T-helper 9 cell (primary cell): ENCODE results near the gene PTGDS.
"Not testable (repeated sequence)": the region's sequence is repeated elsewhere in the genome, so short reads cannot be mapped to it uniquely, and the experiment has no call there.

Experiments
- DNase-seq: peaks from one replicate; pipeline ENCODE4 v3.0.0-alpha.2; 2020

The PTGDS gene

GRCh38 chr9:136992819-136993369, 15.6 kb downstream of the PTGDS start:
- DNase-seq: no peak

GRCh38 chr9:136994180-136994887, 17.0 kb downstream of the PTGDS start:
- DNase-seq: no peak

DNA sequence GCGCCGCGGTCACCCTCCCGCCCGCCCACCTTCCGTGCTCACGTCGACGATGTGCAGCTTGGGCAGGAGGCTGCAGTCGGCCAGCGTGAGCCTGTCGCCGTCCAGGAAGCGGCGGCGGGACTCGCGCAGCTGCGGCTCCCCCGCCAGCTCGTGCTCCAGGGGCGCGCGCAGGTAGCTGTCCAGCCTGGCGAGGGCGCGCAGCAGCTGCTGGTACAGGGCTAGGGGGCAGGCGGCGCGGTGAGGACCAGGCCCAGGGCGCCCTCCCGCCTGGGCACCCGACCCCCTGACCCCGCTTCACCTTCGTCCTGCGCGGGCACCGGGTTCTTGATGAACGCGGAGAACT, 17.6 kb downstream of the PTGDS start:
- no peak for DNase-seq

GRCh38 chr9:136995362-136995761, 18.1 kb downstream of the PTGDS start:
- DNase-seq: no peak

DNA sequence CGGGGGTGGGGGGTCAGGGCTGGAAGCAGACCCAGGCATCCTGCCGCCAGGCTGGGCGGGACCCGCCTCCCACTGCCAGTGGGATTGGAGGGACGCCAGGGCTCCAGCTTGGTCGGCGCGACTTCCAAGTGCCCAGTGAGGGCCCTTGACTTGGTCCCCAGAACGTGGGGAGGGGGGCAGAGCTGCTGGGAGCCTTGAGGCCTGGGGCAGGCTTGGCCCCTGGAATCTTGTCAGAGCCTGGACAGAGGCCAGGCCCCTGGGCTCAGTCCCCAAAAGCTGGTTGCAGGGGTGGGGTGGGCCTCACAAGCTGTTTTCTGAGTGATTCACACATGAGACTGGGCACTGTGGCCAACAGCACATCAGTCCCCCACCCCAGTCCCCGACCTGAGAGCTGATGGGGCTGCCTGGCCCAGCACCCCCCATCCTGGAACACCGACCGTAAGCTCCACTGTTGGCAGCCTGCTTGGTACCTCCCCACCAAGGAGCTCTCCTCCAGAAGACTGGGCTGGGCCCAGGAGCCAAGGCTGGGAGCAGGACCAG, 18.5 kb downstream of the PTGDS start:
- DNase-seq: no peak

GRCh38 chr9:136996361-136997292, 19.3 kb downstream of the PTGDS start, which contains the start of gene CLIC3:
Gene CLIC3 (minus strand): TSS chr9:136996568. CDS start chr9:136996543, 25 bp downstream.
- DNase-seq: peak; percentile 36

DNA sequence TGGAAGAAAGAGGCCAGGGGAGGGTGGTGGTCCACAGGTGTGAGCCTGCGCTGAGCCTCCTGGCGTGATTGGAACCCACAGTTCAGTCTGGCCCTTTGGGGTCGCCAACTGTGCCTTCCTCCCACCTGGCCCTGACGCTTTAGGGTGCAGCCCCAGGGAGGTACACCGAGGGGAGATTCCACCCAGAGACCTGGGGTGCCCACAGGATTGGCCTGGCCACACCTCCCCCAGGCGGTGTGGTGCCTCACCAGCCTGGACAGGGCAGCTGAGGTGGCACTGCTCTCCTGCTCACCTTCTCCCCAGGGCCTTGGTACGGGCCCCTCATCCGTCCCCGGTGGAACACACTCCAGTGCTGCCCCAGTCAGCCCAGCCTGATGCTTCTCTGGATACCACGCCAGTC, 20.1 kb downstream of the PTGDS start:
- DNase-seq: no peak

DNA sequence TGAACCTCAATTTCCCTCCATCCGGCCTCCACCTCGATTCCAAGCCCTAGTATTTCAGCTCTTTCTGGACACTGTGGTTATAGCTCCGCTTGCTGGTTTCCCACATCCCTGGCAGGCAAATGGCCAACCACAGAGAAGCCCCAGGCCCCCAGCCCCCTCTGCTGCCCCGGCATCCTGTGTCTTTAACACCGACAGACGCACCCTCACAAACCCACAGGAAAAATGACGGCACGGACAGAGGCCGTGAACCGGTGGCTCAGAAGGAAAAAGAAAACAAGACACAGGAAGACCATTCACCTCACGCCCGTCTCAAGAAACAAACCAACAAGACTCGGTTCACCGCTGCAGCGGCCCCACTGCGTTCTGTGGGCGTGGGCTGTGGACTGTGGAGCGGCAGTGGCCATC, 20.5 kb downstream of the PTGDS start:
- DNase-seq: no peak

- no peak for DNase-seq
Observed at GRCh38 chr9:137000177-137000930, 23.1 kb downstream of the PTGDS start.

DNA sequence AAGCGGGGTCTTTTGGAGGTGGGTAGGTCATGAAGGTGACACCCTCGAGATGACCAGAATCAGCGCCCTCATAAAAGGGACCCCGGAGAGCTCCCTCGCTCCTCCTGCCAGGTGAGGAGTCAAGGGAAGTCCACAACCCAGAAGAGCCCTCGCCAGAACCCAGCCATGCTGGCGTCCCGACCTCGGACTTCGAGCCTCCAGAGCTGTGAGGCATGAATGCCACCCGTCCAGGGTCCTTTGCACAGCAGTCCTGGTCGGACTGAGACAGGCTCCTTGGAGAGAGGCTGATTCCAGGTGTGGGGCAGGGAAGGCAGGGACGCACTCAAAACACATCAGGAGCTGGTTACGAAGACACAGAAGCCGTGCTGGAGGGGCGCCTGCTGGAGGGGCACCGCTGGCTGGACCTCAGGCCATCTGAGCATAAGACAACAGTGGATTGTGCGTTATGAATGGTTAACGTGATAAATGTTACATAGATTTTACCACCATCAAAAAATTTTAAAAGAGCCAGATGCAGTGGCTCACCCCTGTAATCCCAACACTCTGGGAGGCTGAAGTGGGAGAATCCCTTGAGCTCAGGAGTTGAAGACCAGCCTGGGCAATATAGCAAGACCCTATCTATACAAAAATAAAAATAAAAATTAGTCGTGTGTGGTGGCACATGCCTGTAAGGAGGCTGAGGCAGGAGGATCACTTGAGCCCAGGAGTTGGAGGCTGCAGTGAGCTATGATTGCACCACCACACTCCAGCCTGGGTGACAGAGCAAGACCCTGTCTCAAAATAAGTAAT, 24.7 kb downstream of the PTGDS start:
- DNase-seq: no peak

DNA sequence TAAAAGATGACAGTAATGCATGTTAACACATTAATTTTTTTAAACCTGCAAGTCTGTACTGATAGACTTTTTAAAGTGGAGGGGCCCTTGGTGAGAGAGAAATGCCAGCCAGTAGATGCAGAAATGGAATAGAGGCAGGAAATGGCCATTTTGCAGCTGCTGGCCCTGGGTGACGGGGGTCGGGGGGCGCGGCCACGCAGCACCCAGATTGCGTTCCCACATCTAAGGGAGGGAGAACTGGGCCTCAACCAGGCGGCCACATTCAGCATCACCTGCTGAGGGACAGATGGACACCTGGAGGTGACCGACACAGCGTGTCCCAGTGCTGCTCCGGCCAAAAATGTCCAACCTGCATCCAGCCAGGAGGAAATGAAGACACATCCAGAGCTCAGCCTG, 25.3 kb downstream of the PTGDS start:
- DNase-seq: no peak

GRCh38 chr9:137004285-137004684, 27.0 kb downstream of the PTGDS start:
- DNase-seq: not testable (repeated sequence)

- no peak for DNase-seq
Observed at GRCh38 chr9:137006116-137007003, 29.1 kb downstream of the PTGDS start.

DNA sequence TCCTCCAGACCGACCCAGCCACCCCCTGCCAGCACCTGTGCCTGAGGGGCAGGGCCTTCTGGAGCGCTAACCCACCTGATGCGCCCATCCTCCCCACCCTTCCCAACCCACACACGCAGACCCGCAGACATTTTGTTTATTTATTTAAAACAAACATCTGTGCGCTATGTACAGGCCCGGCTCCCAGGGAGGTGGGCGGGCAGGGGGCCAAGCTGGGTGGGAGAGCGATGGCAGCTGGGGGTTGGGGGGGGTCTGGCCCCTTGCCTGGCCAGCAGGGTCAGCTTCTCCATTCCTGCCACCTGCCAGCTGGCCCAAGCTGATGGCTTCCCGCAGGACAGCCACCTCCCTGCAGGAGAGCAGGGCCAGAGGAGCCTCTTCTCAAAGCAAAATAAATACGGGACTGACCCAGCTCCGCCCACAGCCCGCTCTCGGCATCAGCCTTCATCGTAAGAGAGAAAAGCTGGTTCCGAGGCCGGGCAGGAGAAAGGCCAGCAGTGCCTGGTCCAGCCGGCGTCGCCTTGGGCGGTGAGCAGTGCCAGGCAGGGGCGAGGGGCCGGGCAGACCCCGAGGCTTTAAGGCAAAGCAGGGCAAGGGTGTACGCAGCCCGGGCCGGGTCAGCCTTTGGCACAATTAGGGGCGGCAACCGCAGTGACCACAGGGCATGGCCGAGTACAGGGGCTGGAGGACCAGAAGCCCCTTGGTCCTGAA, 30.0 kb downstream of the PTGDS start:
- DNase-seq: no peak

- no peak for DNase-seq
Observed at GRCh38 chr9:137007816-137008270, 30.5 kb downstream of the PTGDS start.

- no peak for DNase-seq
Observed at GRCh38 chr9:137008312-137008711, 31.0 kb downstream of the PTGDS start.

- DNase-seq: no peak
Observed at GRCh38 chr9:137009217-137009616, 31.9 kb downstream of the PTGDS start.

DNA sequence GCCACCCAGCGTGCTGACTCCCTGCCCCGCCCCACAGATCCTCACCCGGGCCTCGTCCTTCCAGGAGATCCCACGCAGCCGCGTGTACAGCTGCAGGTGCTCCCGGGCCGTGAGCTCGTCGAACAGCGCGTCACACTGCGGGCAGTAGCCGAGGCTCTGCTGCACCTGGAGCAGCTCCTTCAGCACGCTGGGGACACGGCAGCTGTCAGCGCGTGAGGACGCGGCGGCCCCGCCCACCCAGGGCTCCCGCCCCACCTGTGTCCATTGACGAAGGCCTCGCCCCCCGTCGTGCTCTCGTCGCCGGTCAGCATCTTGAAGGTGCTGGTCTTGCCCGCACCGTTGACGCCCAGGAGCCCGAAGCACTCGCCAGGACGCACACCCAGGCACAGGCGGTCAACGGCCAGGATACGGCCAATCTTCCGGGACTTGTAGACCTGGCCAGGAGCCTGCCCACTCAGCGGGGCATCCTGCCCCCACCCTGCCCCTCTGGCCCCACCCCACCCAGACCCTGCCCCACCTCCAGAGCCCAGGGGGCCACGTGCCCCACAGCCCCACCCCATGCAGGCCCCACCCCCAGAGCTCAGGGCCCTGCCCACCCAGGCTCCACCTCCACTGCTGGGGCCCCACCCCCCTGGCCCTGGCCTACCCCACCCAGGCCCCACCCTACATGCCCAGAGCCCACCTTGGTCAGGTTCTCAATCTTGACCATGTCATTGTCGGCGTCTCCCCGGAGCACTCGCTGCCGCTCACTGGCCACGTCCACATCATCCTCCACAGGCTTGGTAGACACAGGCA, 32.8 kb downstream of the PTGDS start:
- DNase-seq: no peak

DNA sequence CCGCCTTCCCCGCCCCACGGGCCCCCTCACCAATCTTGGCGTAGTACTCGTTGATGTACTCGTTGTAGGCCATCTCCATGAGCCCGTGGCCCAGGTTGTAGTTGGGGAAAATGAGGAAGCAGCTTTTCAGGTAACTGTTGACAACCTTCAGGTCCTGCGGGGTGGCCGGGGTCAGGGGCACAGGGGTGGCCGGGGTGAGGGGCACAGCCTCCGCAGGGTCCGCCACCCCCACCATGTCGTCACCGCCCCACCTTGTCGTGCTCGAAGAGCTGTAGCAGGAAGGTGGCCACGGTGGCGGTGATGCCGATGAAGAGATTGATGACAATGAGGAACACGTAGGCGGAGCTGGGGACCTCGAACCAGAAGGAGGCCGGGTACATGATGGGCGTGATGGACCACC, 33.9 kb downstream of the PTGDS start:
- DNase-seq: no peak
